ENCODE data around the gene AASS. TPM values are rescaled to one million over a fixed set of nuclear protein-coding genes. Genes with fewer than 3 reads are reported as not detected.

AASS gene
- total RNA-seq, 3 donors from 2014 or later = 4.1 to 14.1 (median 7.4) TPM

- ATAC-seq (no peak), DNase-seq (no peak)
- H3K4me3 ChIP-seq = no peak overlapping the region
- TF ChIP-seq CTCF (IDR thresholded peaks at IDR 0.05) = no peak
- no peaks in the 10 kb centered on the region for H3K9me3 ChIP-seq
- intact Hi-C loops (cut with DNase I, micrococcal nuclease) = no loop called here
- H3K36me3 ChIP-seq (ENCODE audit: low read depth) = no peaks in the 10 kb centered on the region
- H3K4me1 ChIP-seq (ENCODE audit: low read depth) = no peaks in the 10 kb centered on the region
Observed at GRCh38 chr7:122027058-122027457, 117.0 kb downstream of the AASS start.

Other genes starting within 250 kb of the AASS start
- not detected for gene FEZF1, start 160.5 kb upstream of the AASS start, total RNA-seq